Esophagus muscularis mucosa (tissue), 4 donors: ENCODE results near the gene LHFPL6.

Source experiments
- EP300 ChIP-seq: sonication (generic); formaldehyde crosslinking; IDR thresholded peaks from one replicate; pipeline ENCODE4 v1.6.1; 2017; ENCODE audit warnings: antibody characterized with exemption
- POLR2A ChIP-seq: fragments of 450-650 bp; IDR thresholded peaks from one replicate; pipeline ENCODE4 v1.6.1; 2017; ENCODE audit warnings: antibody characterized with exemption, moderate library complexity, mild to moderate bottlenecking, low read depth
- POLR2AphosphoS5 ChIP-seq, 2 donors: sonication (generic); formaldehyde crosslinking; IDR thresholded peaks; one replicate each; pipeline ENCODE4 v1.6.1; 2017; ENCODE audit warnings: antibody characterized with exemption in 2 of 2
- TF ChIP-seq, protein P1 (sequence below), 3 experiments: fragments of 200-600 bp in 2 of 3; fragments of 450-650 bp in 1 of 3; sonication (generic) in 2 of 3; IDR thresholded peaks; one replicate each; pipeline ENCODE4 v1.5.1; 2017 to 2019; ENCODE audit warnings: antibody characterized with exemption in 3 of 3, mild to moderate bottlenecking in 2 of 3, moderate library complexity in 1 of 3

DNA sequence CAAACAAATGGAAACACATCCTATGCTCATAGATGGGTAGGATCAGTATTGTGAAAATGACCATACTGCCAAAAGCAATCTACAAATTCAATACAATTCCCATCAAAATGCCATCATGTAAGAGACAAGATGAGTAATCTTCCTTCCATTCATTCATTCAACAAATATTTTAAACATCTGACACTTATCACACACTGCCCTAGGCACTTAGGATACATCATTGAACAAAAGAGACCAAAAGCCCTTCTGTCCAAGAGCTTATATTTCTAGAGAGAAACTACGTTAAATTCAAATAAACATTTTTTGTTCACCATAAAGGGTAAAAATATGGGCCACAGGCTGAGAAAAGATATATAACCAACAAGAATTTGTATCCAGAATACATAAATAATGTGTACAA, 20.5 kb upstream of the LHFPL6 start:
- TF ChIP-seq, protein P1, sequence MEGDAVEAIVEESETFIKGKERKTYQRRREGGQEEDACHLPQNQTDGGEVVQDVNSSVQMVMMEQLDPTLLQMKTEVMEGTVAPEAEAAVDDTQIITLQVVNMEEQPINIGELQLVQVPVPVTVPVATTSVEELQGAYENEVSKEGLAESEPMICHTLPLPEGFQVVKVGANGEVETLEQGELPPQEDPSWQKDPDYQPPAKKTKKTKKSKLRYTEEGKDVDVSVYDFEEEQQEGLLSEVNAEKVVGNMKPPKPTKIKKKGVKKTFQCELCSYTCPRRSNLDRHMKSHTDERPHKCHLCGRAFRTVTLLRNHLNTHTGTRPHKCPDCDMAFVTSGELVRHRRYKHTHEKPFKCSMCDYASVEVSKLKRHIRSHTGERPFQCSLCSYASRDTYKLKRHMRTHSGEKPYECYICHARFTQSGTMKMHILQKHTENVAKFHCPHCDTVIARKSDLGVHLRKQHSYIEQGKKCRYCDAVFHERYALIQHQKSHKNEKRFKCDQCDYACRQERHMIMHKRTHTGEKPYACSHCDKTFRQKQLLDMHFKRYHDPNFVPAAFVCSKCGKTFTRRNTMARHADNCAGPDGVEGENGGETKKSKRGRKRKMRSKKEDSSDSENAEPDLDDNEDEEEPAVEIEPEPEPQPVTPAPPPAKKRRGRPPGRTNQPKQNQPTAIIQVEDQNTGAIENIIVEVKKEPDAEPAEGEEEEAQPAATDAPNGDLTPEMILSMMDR (IDR thresholded peaks at IDR 0.05), result no peak
- no peak for TF ChIP-seq POLR2A
- TF ChIP-seq POLR2AphosphoS5 (IDR thresholded peaks at IDR 0.05), result no peak
- no peak for TF ChIP-seq EP300
